ENCODE data around the gene PLPP3.

DNA sequence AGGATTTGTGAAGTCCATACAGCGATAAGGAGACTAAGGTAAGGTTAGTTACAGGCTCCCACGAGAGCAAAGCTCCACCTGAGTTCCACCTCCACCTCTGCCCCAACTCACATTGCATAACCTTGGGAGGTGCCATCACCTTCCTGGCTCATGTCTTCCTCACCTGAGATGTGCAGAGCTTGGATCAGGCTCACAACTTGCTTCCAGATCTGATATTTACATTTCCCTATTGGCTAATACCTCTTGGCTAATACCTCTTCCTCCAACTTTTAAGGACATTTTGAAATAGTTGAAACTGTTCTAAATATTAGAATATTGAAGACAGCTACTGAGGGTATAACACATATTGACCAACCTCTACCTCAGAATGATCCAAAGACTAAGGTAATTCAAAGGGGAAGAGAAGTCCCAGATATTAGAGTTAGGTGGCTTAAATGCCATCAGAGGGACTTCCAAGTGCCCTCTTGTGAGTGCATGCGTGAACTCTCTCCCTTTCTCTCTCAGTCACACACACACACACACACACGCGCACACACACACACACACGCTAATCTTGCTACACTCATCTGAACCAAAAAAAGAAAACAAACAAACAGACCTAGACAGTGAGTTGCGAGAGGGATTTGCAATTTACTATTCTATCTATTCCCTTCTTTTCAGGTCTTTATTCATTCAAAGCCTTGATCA lies 134.3 kb downstream of the PLPP3 start:
- TF ChIP-seq, protein P1, sequence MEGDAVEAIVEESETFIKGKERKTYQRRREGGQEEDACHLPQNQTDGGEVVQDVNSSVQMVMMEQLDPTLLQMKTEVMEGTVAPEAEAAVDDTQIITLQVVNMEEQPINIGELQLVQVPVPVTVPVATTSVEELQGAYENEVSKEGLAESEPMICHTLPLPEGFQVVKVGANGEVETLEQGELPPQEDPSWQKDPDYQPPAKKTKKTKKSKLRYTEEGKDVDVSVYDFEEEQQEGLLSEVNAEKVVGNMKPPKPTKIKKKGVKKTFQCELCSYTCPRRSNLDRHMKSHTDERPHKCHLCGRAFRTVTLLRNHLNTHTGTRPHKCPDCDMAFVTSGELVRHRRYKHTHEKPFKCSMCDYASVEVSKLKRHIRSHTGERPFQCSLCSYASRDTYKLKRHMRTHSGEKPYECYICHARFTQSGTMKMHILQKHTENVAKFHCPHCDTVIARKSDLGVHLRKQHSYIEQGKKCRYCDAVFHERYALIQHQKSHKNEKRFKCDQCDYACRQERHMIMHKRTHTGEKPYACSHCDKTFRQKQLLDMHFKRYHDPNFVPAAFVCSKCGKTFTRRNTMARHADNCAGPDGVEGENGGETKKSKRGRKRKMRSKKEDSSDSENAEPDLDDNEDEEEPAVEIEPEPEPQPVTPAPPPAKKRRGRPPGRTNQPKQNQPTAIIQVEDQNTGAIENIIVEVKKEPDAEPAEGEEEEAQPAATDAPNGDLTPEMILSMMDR (IDR thresholded peaks at IDR 0.05) = no peak
- TF ChIP-seq POLR2A (IDR thresholded peaks at IDR 0.05) = no peak

All from testis (tissue), 2 donors.